Thyroid gland (tissue), 4 donors: Measurements from ENCODE around the gene ADARB1.

ENCODE experiments used
- POLR2A ChIP-seq, 2 donors: fragments of 450-650 bp; IDR thresholded peaks; one replicate each; pipeline ENCODE4 v1.6.1; 2017; ENCODE audit warnings: antibody characterized with exemption in 2 of 2, mild to moderate bottlenecking in 2 of 2, moderate library complexity in 1 of 2
- TF ChIP-seq, protein P1 (sequence below), 6 experiments: fragments of 200-600 bp in 3 of 6; fragments of 450-650 bp in 3 of 6; sonication (generic) in 3 of 6; IDR thresholded peaks; one replicate each; pipeline ENCODE4 v1.5.1; 2016 to 2019; ENCODE audit warnings: antibody characterized with exemption in 6 of 6, mild to moderate bottlenecking in 2 of 6, inconsistent platforms in 1 of 6, moderate library complexity in 1 of 6

DNA sequence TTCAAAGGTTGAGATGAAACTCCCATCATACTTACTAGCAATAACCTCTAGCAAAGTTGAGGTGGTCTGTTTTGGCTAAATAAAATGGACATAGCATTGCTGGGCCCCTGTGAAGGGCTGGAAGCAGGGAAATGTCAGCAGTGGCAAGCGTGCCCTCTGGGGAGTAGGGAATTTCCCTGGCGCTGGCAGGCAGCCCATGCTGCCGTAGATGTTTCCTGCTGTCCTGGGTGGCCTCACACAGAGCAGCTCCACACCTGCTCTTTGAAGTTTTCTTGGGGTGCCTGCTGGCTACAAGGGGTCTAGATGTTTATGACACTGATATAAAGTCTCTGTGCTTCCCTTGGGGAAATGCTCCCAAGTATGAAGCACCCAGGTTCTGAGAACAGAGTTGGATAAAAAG, 30.2 kb downstream of the ADARB1 start:
- TF ChIP-seq, protein P1, sequence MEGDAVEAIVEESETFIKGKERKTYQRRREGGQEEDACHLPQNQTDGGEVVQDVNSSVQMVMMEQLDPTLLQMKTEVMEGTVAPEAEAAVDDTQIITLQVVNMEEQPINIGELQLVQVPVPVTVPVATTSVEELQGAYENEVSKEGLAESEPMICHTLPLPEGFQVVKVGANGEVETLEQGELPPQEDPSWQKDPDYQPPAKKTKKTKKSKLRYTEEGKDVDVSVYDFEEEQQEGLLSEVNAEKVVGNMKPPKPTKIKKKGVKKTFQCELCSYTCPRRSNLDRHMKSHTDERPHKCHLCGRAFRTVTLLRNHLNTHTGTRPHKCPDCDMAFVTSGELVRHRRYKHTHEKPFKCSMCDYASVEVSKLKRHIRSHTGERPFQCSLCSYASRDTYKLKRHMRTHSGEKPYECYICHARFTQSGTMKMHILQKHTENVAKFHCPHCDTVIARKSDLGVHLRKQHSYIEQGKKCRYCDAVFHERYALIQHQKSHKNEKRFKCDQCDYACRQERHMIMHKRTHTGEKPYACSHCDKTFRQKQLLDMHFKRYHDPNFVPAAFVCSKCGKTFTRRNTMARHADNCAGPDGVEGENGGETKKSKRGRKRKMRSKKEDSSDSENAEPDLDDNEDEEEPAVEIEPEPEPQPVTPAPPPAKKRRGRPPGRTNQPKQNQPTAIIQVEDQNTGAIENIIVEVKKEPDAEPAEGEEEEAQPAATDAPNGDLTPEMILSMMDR (IDR thresholded peaks at IDR 0.05), result no peak
- TF ChIP-seq POLR2A (IDR thresholded peaks at IDR 0.05), result no peak
